D721Med (cell line): ENCODE results near the gene LCE2C.
"Not testable (repeated sequence)": the region's sequence is repeated elsewhere in the genome, so short reads cannot be mapped to it uniquely, and the experiment has no call there.

ENCODE experiments used
- DNase-seq: peaks from one replicate; pipeline ENCODE4 v3.0.0; 2011; ENCODE audit warnings: low spot score; ENCODE audit not compliant: insufficient read length
- FAIRE-seq: peaks from 2 replicates; lab custom pipeline; 2011; peaks lifted over from hg19 to GRCh38; lab: Jason Lieb, UNC
- CTCF ChIP-seq: IDR thresholded peaks from 2 replicates; pipeline ENCODE4 v1.5.1; 2012; ENCODE audit warnings: mild to moderate bottlenecking, control low read depth; ENCODE audit not compliant: insufficient read depth; ENCODE audit errors: missing control alignments

The LCE2C gene

GRCh38 chr1:152656459-152656858 is 18.6 kb upstream of the LCE2C start:
- TF ChIP-seq CTCF, result no peak
- no peak for FAIRE-seq
- no peak for DNase-seq

- DNase-seq (no peak), FAIRE-seq (no peak)
- TF ChIP-seq CTCF, result no peak
These were observed 17.4 kb upstream of the LCE2C start for GRCh38 chr1:152657677-152658076.

GRCh38 chr1:152658649-152659048 is 16.4 kb upstream of the LCE2C start:
- no peak for TF ChIP-seq CTCF
- DNase-seq (no peak), FAIRE-seq (no peak)

GRCh38 chr1:152663098-152663497 is 12.0 kb upstream of the LCE2C start, which contains the start of gene LCE2D:
Gene LCE2D (plus strand): TSS chr1:152663380. CDS start chr1:152664106, 726 bp downstream.
- DNase-seq, result no peak
- TF ChIP-seq CTCF, result no peak
- FAIRE-seq, result no peak

GRCh38 chr1:152666171-152666570 is 8.9 kb upstream of the LCE2C start:
- not testable (repeated sequence) for DNase-seq, FAIRE-seq

- FAIRE-seq (no peak), DNase-seq (no peak)
- no peak for TF ChIP-seq CTCF
These were observed 7.4 kb upstream of the LCE2C start for GRCh38 chr1:152667648-152668047.

- no peak for FAIRE-seq
- TF ChIP-seq CTCF, result no peak
- DNase-seq, result no peak
These were observed 2.1 kb upstream of the LCE2C start for GRCh38 chr1:152673016-152673415.

GRCh38 chr1:152679459-152679858 is 4.4 kb downstream of the LCE2C start:
- TF ChIP-seq CTCF, result no peak
- DNase-seq (no peak), FAIRE-seq (no peak)
